Activated CD4-positive, alpha-beta T cell treated with anti-CD3 and anti-CD28 coated beads, Interleukin-2, amount 10 ng/mL, durations not matched to agents 7 days and 5 days (primary cell): Measurements from ENCODE around the gene SLAMF1. TPM values are rescaled to one million over a fixed set of nuclear protein-coding genes. Genes with fewer than 3 reads are reported as not detected.

Source experiments
- CTCF ChIA-PET: fragments of 350-600 bp; sonication (Branson Sonifier 250); formaldehyde crosslinking; loops from one replicate; lab custom pipeline; 2021; ENCODE audit warnings: antibody characterized with exemption; lab: Charles Lee
- POLR2A ChIA-PET: fragments of 350-600 bp; sonication (Branson Sonifier 250); formaldehyde crosslinking; loops from one replicate; lab custom pipeline; 2021; ENCODE audit warnings: antibody characterized with exemption; lab: Charles Lee
- DNase-seq: peaks from one replicate; pipeline ENCODE4 v3.0.0-alpha.2; 2020
- H3K27ac Mint-ChIP-seq: one replicate; pipeline ENCODE4 v1.8.0; 2021; ENCODE audit warnings: mild to moderate bottlenecking, moderate library complexity, mixed read lengths
- H3K27me3 Mint-ChIP-seq: one replicate; pipeline ENCODE4 v1.8.0; 2021; ENCODE audit warnings: mixed read lengths
- H3K36me3 Mint-ChIP-seq: one replicate; pipeline ENCODE4 v1.8.0; 2021; ENCODE audit warnings: low read depth, mixed read lengths
- H3K4me1 Mint-ChIP-seq: one replicate; pipeline ENCODE4 v1.8.0; 2021; ENCODE audit warnings: mixed read lengths
- H3K4me3 Mint-ChIP-seq: one replicate; pipeline ENCODE4 v1.8.0; 2021; ENCODE audit warnings: mild to moderate bottlenecking, moderate library complexity, mixed read lengths
- H3K9me3 Mint-ChIP-seq: one replicate; pipeline ENCODE4 v1.8.0; 2021; ENCODE audit warnings: mixed read lengths
- total RNA-seq, 2 experiments: library from RNA; stranded (reverse); gene quantifications; one replicate each; pipeline ENCODE4 v1.2.3, GENCODE V29; 2021

SLAMF1 gene
- total RNA-seq, 2 experiments from 2014 or later = 70.4 to 70.6 TPM

DNA sequence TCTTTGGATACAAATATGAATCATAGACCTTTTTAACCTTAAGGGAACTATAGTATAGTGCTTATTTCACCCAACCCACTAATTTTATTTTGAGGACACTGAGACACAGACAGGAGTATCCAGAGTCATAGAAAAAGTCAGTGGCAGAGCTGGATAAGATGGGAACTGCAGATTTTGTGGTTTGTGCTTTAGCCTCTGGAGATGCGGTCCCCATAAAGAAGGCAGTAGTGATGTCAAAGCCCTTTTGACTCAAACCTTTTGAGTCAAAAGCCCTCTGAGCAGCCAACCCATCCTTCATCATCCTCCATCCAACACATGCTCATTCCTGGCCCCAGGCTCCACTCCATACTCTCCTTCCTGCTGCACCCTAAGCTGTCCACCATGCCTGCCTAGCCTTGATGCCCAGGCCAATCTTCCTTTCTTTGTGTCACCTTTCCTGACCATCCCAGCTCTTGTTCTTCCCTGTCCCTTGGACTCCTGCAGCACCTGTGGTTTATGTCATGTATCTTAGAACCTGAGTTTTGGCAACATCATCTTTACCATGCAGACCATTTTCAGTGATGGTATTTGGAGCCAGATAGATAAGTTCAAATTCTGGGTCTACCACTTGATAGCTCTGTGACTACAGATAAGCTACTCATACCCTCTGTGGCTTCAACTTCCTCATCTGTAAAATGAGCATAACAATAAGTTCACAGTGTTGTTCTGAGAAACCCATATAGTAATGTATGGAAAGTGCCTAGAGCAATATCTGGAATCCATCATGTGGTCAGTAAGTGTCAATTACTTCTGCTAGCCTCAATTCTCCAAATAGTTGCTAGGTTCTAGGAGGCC is 20.1 kb downstream of the SLAMF1 start:
- Mint-ChIP-seq H3K27me3 (no peaks in the 10 kb centered on the region), H3K27ac (peak overlapping the region; percentile 94), H3K36me3 (peaks cover 92% of the 10 kb centered on the region), H3K4me1 (peaks cover 98% of the 10 kb centered on the region), H3K4me3 (peak overlapping the region; percentile 57), H3K9me3 (peaks cover 11% of the 10 kb centered on the region)
- no peak for DNase-seq
- POLR2A ChIA-PET = interaction anchor here (1.4 kb wide), 1 partner anchor 13 kb away, joined by 6 read pairs; no protein-coding TSS in a partner anchor
- CTCF ChIA-PET = interaction anchor here (1.0 to 1.6 kb wide), 3 partner anchors 49 to 76 kb away, joined by 3 read pairs; no protein-coding TSS in a partner anchor

DNA sequence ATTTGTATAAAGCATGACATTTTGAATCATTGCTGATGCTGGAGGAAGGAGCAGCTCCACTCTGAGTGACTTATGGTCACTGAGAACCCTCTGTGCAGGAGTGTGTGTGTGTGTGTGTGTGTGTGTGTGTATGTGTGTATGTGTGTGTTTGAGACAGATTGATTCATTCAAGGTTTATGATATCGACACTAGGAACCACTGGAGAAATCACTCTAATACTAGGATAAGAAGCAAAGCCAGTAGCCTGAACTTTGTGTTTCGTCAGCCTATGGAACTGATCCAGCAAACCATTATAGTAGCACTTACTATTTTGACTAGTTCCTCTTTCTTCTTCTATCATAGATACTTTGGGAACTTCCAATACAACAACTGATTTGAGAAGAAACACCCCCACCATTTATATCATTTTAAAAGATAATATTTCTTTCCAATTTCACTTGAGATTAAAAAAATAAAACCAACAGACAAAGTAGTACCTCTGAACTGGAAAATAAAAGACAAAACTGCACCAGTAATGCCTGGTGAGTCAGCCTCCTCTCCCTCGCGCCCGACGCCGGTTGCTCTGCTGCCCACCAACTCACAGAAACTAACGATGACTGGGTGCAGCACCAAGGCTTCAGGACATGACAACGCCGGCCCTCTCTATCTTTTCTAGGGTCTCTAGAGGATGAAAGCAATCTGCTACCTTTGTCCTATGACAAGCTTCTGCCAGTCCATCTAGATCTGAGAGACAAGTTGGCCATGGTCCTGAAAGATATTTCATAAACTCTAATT is 20.9 kb downstream of the SLAMF1 start:
- peaks cover 97% of the 10 kb centered on the region for H3K4me1 Mint-ChIP-seq
- ChIA-PET POLR2A (interaction anchor here (0.7 to 1.4 kb wide), 2 partner anchors 14 to 26 kb away, joined by 3 to 6 read pairs; no protein-coding TSS in a partner anchor), CTCF (interaction anchor here (1.1 kb wide), 2 partner anchors 17 to 19 kb away, joined by 4 read pairs; no protein-coding TSS in a partner anchor)
- H3K36me3 Mint-ChIP-seq = peaks cover 92% of the 10 kb centered on the region
- DNase-seq = no peak
- peak overlapping the region; percentile 44 for H3K4me3 Mint-ChIP-seq
- peak overlapping the region; percentile 94 for H3K27ac Mint-ChIP-seq
- peaks cover 10% of the 10 kb centered on the region for H3K9me3 Mint-ChIP-seq
- H3K27me3 Mint-ChIP-seq = no peaks in the 10 kb centered on the region

DNA sequence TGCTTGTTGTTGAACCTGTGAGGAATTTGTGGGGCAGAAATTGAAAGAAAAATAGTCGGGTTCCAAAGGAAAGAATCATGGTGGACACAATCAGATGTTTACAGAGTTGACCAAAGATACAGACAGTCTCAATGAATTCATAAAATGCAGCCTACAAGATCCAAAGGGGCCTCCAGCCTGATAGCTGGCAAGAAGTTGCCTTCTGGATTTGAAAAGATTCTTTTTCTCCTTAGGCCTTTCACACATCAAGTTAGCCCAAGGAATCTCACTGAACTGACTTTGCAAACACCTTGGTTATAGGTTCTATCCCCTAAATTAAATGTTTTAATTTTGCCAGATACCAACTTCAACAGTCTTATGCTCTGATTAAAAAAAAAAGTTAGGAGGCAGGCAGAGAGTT is 21.5 kb downstream of the SLAMF1 start:
- Mint-ChIP-seq H3K9me3 (peaks cover 10% of the 10 kb centered on the region), H3K27me3 (no peaks in the 10 kb centered on the region), H3K4me3 (no peak overlapping the region), H3K4me1 (peaks cover 93% of the 10 kb centered on the region), H3K36me3 (peaks cover 88% of the 10 kb centered on the region), H3K27ac (peak overlapping the region; percentile 94)
- DNase-seq = no peak
- ChIA-PET POLR2A (interaction anchor here (0.7 kb wide), 1 partner anchor 26 kb away, joined by 3 read pairs; no protein-coding TSS in a partner anchor), CTCF (interaction anchor here (0.6 to 1.1 kb wide), 5 partner anchors 16 to 143 kb away, joined by 3 to 4 read pairs (median 4); no protein-coding TSS in a partner anchor)

DNA sequence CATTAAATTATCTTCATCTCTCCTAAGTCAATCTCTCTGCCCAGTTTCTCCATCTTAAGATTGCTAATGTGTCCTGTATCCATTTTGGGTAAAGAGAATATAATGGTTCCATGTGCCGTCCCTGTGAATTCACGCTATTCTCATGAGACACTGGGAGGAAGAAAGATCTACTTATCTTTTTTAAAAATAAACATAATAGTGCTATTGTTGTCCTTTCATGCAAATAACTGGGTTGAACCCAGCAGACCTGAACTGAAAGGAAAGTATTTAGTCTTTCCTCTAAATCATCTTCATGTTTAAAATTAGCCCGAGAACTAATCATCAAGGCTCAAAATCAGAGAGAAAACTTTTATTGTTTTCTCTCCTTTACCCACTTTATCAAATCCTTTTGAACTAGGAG is 22.4 kb downstream of the SLAMF1 start:
- ChIA-PET POLR2A (no interaction called here), CTCF (interaction anchor here (1.0 to 1.1 kb wide), 4 partner anchors 16 to 144 kb away, joined by 3 to 4 read pairs (median 4); no protein-coding TSS in a partner anchor)
- H3K36me3 Mint-ChIP-seq = peaks cover 90% of the 10 kb centered on the region
- H3K27me3 Mint-ChIP-seq = no peaks in the 10 kb centered on the region
- H3K4me1 Mint-ChIP-seq = peaks cover 92% of the 10 kb centered on the region
- H3K9me3 Mint-ChIP-seq = peaks cover 10% of the 10 kb centered on the region
- no peak for DNase-seq
- no peak overlapping the region for H3K4me3 Mint-ChIP-seq
- peak overlapping the region; percentile 94 for H3K27ac Mint-ChIP-seq

DNA sequence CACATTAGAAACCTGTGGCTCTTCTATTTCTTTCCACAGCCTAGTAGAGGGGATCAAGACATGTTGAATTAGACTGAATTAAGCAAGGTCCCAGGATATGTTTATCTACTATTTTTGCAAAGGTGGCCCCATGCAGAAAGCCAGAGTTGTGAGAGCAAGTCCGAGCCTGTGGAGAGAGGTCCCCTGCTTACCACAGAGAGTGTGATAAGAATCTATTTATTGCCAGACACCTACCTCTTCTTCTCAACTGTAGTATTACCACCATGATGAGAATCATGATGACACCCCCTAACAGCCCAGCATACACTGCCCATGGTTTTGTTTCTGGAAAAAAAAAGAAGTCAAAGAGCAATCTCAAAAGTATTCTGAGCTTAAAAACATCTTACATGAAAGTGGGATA is 23.0 kb downstream of the SLAMF1 start:
- H3K4me1 Mint-ChIP-seq = peaks cover 93% of the 10 kb centered on the region
- peaks cover 15% of the 10 kb centered on the region for H3K9me3 Mint-ChIP-seq
- H3K4me3 Mint-ChIP-seq = peak overlapping the region; percentile 51
- POLR2A ChIA-PET = no interaction called here
- peak overlapping the region; percentile 94 for H3K27ac Mint-ChIP-seq
- peaks cover 94% of the 10 kb centered on the region for H3K36me3 Mint-ChIP-seq
- CTCF ChIA-PET = no interaction called here
- DNase-seq = no peak
- H3K27me3 Mint-ChIP-seq = no peaks in the 10 kb centered on the region

DNA sequence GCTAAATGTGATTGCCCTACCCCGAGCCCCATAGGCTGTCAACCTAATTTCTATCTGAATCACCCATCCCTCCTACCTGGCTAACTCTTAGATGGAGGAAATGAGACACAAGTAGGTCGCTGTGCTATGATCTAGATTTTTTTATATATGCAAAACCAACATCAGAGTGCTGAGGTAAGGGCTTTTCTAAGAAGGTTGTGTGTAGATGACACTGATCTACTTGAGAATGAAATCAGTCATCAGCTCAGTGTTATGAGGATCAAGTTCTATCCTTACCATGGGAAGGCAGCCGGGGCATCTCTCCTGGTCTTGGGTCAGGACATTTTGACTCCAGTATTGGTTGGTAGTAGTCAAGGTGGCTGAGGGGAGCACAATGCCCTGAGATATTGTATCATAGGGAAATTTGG is 23.6 kb downstream of the SLAMF1 start:
- ChIA-PET CTCF (interaction anchor here (0.6 to 8.0 kb wide), 8 partner anchors 17 to 176 kb away, joined by 3 to 43 read pairs (median 3); no protein-coding TSS in a partner anchor), POLR2A (interaction anchor here (0.5 kb wide), 1 partner anchor 12 kb away, joined by 3 read pairs; no protein-coding TSS in a partner anchor)
- H3K9me3 Mint-ChIP-seq = peaks cover 13% of the 10 kb centered on the region
- H3K27me3 Mint-ChIP-seq = no peaks in the 10 kb centered on the region
- H3K4me1 Mint-ChIP-seq = peaks cover 91% of the 10 kb centered on the region
- peak overlapping the region; percentile 51 for H3K4me3 Mint-ChIP-seq
- peaks cover 93% of the 10 kb centered on the region for H3K36me3 Mint-ChIP-seq
- no peak for DNase-seq
- peak overlapping the region; percentile 94 for H3K27ac Mint-ChIP-seq

DNA sequence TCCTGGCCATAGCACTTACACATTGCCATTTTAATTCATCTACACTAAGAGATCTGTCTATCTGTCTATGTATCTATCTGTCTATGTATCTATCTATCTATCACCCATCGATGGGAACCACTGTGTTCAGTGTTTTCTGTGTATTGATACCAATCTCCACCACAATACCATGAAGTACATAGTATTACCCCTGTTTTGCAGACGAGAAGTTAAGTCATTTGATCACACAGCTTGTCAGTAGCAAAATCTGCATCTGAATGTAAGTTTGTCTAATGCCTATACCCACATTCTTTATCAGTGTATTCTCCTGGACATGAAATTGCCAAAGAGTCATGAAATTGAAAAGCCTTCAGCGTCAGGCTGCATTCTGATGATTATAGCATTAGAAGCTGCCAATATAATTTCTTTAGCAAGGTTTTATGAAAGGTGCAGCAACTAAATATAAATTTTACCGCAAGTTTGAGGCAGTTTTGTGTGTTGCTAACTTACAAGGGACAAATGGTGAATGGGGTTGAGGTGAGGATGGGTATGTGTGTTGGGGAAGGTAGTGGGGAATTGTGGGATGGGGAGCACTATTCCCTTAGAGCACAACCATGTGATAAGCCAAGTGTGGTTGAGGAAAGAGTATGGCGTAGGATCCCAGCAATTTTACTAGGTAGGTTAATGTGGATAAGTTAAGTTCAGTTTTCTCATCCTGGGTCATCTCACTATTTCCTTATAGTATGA is 24.2 kb downstream of the SLAMF1 start:
- no peaks in the 10 kb centered on the region for H3K27me3 Mint-ChIP-seq
- no peak overlapping the region for H3K4me3 Mint-ChIP-seq
- CTCF ChIA-PET = interaction anchor here (0.6 to 8.0 kb wide), 10 partner anchors 10 to 176 kb away, joined by 3 to 43 read pairs (median 3); no protein-coding TSS in a partner anchor
- no peak for DNase-seq
- H3K9me3 Mint-ChIP-seq = peaks cover 13% of the 10 kb centered on the region
- H3K4me1 Mint-ChIP-seq = peaks cover 91% of the 10 kb centered on the region
- POLR2A ChIA-PET = interaction anchor here (0.5 kb wide), 1 partner anchor 13 kb away, joined by 3 read pairs; no protein-coding TSS in a partner anchor
- peak overlapping the region; percentile 94 for H3K27ac Mint-ChIP-seq
- peaks cover 93% of the 10 kb centered on the region for H3K36me3 Mint-ChIP-seq

DNA sequence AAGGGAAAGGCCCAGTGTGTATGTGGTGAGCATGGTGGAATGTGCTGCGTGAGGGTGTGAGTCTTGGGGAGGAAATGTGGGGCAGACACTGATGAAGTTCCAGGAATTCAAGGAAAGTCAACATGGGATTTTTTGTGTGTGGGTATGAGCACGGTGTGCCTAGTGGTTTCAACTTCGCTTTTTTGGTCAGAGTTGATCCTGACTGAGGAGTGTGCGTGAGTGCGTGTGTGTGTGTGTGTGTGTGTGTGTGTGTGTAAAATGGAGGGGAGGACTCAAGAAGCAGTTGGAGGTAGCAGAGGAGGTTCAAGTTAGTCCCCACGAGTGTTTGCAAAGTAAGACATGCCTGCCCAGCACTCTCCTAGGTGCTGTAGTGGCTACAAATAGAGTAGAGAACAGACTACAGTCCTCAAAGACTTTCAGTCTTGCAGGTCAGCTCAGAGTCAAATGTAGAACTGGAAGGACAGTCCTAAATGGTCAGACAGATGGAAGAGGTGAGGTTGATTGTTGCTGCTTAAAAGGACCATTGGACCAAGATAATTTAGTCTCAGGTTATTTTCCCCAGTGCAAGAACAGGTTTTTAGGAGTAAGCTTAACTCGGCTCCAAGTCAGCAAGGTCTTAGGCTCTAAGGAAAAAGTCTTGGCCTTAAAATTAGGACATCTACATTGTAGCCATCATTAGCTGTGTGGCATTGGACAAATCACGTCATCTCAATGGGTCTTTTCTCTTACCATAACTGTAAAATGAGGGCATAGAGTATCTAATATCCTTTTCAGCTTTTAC is 25.0 kb downstream of the SLAMF1 start:
- peak overlapping the region; percentile 94 for H3K27ac Mint-ChIP-seq
- no peak for DNase-seq
- no peaks in the 10 kb centered on the region for H3K27me3 Mint-ChIP-seq
- POLR2A ChIA-PET = interaction anchor here (0.5 kb wide), 1 partner anchor 51 kb away, joined by 6 read pairs; no protein-coding TSS in a partner anchor
- peaks cover 92% of the 10 kb centered on the region for H3K36me3 Mint-ChIP-seq
- H3K4me3 Mint-ChIP-seq = peak overlapping the region; percentile 3
- CTCF ChIA-PET = interaction anchor here (0.6 to 8.0 kb wide), 6 partner anchors 9 to 177 kb away, joined by 3 to 43 read pairs (median 3); no protein-coding TSS in a partner anchor
- H3K9me3 Mint-ChIP-seq = peaks cover 12% of the 10 kb centered on the region
- peaks cover 89% of the 10 kb centered on the region for H3K4me1 Mint-ChIP-seq

DNA sequence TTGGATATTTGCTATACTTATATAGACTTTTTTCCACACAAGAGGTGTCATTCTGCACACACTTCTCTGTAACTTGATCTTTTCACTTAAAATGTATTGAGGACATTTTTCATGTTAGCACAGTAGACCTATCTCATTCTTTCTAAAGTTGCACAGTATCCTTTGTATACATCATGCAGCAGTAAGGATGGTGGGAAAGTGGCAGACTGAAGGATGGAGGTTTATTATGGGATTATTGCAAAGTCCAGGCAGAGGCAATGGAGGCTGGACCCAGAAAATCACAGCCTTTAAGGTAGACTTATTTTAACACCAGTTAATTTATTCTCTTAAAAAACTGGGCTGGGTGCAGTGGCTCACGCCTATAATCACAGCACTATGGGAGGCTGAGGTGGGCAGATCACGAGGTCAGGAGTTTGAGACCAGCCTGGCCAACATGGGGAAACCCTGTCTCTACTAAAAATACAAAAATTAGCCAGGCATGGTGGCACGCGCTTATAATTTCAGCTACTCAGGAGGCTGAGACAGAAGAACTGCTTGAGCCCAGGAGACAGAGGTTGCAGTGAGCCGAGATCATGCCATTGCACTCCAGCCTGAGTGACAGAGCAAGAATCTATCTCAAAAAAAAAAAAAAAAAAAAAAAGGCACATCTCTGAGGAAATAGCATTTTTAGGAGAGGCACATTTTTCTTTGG is 25.8 kb downstream of the SLAMF1 start:
- Mint-ChIP-seq H3K27ac (peak overlapping the region; percentile 94), H3K9me3 (peaks cover 10% of the 10 kb centered on the region), H3K27me3 (no peaks in the 10 kb centered on the region), H3K4me3 (peak overlapping the region; percentile 3), H3K4me1 (peaks cover 83% of the 10 kb centered on the region), H3K36me3 (peaks cover 92% of the 10 kb centered on the region)
- ChIA-PET CTCF (interaction anchor here (0.6 to 8.0 kb wide), 5 partner anchors 8 to 54 kb away, joined by 3 to 43 read pairs (median 8); no protein-coding TSS in a partner anchor), POLR2A (no interaction called here)
- no peak for DNase-seq

DNA sequence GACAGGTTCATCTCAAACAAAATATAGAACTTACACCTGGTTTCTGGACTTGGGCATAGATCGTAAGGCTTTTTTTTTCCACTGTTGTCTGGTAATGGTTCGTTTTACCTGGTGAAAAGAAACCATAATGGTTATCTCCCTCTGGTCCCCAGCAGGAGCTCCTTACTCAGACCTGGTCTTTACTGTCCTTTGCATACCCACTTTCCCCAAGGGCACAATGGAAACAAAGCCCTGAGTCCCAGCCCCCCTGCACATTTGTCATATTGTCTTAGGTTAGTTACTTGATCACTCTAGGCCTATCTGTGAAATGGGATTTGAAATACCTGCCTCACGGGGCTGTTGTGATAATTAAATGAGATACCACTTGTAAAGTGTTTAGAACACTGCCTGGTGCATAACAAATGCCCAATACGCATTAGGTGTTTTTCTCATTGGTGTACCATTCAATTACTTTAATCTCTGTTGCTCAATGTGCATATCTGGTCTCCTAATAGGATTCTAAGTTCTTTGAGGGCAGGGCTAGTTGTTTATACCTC is 27.0 kb downstream of the SLAMF1 start:
- Mint-ChIP-seq H3K4me1 (peaks cover 75% of the 10 kb centered on the region), H3K4me3 (no peak overlapping the region), H3K27me3 (no peaks in the 10 kb centered on the region), H3K9me3 (peaks cover 6% of the 10 kb centered on the region), H3K27ac (no peak overlapping the region), H3K36me3 (peaks cover 85% of the 10 kb centered on the region)
- DNase-seq = no peak
- CTCF ChIA-PET = interaction anchor here (0.9 to 8.0 kb wide), 14 partner anchors 8 to 304 kb away, joined by 3 to 43 read pairs (median 4); partner anchors contain the start of genes COPA, NCSTN and SLAMF1
- POLR2A ChIA-PET = no interaction called here
